ENCODE results near the gene SLC25A51.
"Not testable (repeated sequence)": the region's sequence is repeated elsewhere in the genome, so short reads cannot be mapped to it uniquely, and the experiment has no call there.

Gene SLC25A51

GRCh38 chr9:37909326-37909725 lies 5.4 kb upstream of the SLC25A51 start:
- no peak for DNase-seq (ENCODE audit: low spot score in 2 of 2)
- Mint-ChIP-seq H3K4me1 (peaks cover 9% of the 10 kb centered on the region), H3K36me3 (no peaks in the 10 kb centered on the region), H3K9me3 (no peaks in the 10 kb centered on the region), H3K27ac (no peak overlapping the region), H3K27me3 (no peaks in the 10 kb centered on the region), H3K4me3 (no peak overlapping the region)
- no peak for ATAC-seq (ENCODE audit: low read depth)

DNA sequence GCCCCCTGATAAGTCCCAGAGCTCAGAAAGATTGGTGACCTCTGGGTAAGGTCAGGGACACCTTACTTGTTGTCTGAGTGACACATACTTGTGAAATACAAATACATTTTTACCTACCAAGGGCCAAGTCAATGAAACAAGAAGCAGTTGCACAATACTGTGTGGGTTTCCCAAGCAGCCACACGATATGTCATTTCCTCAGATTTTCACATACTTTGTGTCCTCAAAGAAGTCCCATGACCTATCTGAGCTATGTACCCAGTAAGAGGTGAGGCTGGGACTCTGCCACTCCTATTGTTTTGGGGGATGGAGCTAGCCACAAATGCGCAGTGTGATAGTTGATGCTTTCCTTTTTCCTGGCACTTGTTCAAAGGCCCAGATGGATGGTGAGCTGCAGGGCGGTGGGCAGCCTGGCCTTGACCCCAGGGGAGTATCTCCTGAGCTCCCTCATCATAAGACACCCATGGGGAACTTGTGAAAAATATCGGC lies 4.8 kb upstream of the SLC25A51 start:
- H3K27ac Mint-ChIP-seq: no peak overlapping the region
- no peak overlapping the region for H3K4me3 Mint-ChIP-seq
- DNase-seq (ENCODE audit: low spot score in 2 of 2) (no peak), ATAC-seq (ENCODE audit: low read depth) (no peak)
- H3K9me3 Mint-ChIP-seq: no peaks in the 10 kb centered on the region
- H3K27me3 Mint-ChIP-seq: no peaks in the 10 kb centered on the region
- H3K36me3 Mint-ChIP-seq: no peaks in the 10 kb centered on the region
- H3K4me1 Mint-ChIP-seq: peaks cover 11% of the 10 kb centered on the region

- H3K36me3 Mint-ChIP-seq: no peaks in the 10 kb centered on the region
- no peak overlapping the region for H3K4me3 Mint-ChIP-seq
- H3K9me3 Mint-ChIP-seq: no peaks in the 10 kb centered on the region
- H3K27ac Mint-ChIP-seq: no peak overlapping the region
- peaks cover 8% of the 10 kb centered on the region for H3K4me1 Mint-ChIP-seq
- ATAC-seq (ENCODE audit: low read depth) (no peak), DNase-seq (ENCODE audit: low spot score in 2 of 2) (no peak)
- no peaks in the 10 kb centered on the region for H3K27me3 Mint-ChIP-seq
These were observed 4.4 kb upstream of the SLC25A51 start for GRCh38 chr9:37908283-37908682.

GRCh38 chr9:37906312-37907239 lies 2.6 kb upstream of the SLC25A51 start:
- DNase-seq (ENCODE audit: low spot score in 2 of 2) (no peak), ATAC-seq (ENCODE audit: low read depth) (no peak)
- Mint-ChIP-seq H3K27me3 (no peaks in the 10 kb centered on the region), H3K4me3 (no peak overlapping the region), H3K4me1 (peaks cover 14% of the 10 kb centered on the region), H3K9me3 (no peaks in the 10 kb centered on the region), H3K36me3 (no peaks in the 10 kb centered on the region), H3K27ac (no peak overlapping the region)

DNA sequence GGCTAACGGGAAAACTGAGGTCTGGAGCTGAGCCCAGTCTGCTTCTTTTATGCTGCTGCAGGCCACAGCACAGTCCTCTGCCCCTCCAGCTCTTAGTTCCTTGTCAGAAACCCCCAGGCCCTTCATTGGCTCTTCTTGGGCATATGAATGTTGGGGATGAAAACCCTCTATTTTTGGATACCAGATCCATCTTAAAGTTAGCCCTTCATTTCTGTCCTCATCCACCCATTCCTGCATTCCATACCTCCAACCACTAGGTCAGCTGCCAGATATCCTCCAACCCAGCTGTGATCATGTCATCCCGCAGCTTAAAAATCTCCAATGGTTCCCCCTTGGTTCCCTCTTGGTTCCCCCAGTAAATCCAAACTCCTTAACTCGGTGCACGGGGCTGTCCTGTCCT lies 1.8 kb upstream of the SLC25A51 start:
- no peaks in the 10 kb centered on the region for H3K27me3 Mint-ChIP-seq
- peaks cover 14% of the 10 kb centered on the region for H3K4me1 Mint-ChIP-seq
- H3K27ac Mint-ChIP-seq: no peak overlapping the region
- no peak for DNase-seq (ENCODE audit: low spot score in 2 of 2)
- no peaks in the 10 kb centered on the region for H3K9me3 Mint-ChIP-seq
- no peaks in the 10 kb centered on the region for H3K36me3 Mint-ChIP-seq
- ATAC-seq (ENCODE audit: low read depth): no peak
- peak overlapping the region; percentile 21 for H3K4me3 Mint-ChIP-seq

DNA sequence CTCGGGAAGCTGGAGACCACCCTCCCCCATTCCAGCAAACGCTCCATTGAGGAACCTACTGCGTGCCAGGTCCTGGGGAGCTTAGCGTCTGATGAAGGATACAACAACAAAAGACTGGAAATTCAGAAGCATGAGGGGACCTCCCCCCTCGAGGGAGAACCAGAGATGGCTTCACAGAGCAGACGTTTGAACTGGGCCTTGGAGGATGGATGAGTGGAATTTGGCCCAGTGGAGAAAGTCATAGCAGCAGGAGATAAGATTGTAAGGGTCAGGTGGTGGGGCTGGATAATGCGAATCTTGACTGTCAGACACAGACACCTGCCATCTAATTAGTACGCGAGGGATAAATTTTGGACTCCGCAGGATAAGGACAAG lies 1.2 kb upstream of the SLC25A51 start:
- no peaks in the 10 kb centered on the region for H3K9me3 Mint-ChIP-seq
- H3K27ac Mint-ChIP-seq: no peak overlapping the region
- H3K27me3 Mint-ChIP-seq: no peaks in the 10 kb centered on the region
- no peak for ATAC-seq (ENCODE audit: low read depth)
- peaks cover 14% of the 10 kb centered on the region for H3K4me1 Mint-ChIP-seq
- DNase-seq (ENCODE audit: low spot score in 2 of 2): no peak
- no peaks in the 10 kb centered on the region for H3K36me3 Mint-ChIP-seq
- no peak overlapping the region for H3K4me3 Mint-ChIP-seq

DNA sequence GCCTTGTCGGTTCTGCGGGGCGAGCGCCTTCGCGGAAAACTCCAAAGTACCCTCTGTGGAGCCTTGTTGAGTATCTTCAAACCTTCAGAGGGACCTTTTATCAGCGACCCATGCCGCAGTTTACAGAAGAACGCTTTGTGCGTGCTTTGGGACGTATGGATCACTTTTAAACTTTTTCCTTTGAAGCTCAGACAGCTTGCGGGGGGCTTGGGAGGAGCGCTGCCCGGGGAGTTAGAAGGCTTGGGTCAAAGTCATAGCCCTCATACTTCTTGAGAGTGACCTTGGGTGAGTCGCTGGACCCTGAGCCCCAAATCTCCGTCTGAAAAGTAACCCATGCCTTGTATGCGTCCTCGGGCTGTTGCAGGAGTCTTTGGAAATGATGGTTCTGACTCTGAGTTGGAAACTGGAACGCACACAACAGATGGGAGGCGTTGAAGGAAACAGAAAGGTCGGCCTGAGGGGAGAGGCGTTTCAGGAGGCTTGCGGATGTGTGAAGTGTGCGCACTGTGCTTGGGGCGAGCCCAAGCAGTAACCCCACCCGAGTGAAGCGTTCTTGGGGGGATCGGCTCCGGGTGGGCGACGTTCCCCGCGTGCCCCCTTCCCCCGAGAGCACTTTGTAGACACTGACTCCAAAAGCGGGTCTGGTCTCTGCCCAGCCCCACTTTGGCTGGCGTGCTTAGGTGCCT lies 661 bp upstream of the SLC25A51 start:
- no peak for ATAC-seq (ENCODE audit: low read depth)
- DNase-seq (ENCODE audit: low spot score in 2 of 2): no peak
- H3K27ac Mint-ChIP-seq: peak overlapping the region; percentile 96
- H3K4me3 Mint-ChIP-seq: peak overlapping the region; percentile 98
- H3K36me3 Mint-ChIP-seq: no peaks in the 10 kb centered on the region
- peaks cover 14% of the 10 kb centered on the region for H3K4me1 Mint-ChIP-seq
- no peaks in the 10 kb centered on the region for H3K9me3 Mint-ChIP-seq
- H3K27me3 Mint-ChIP-seq: no peaks in the 10 kb centered on the region

DNA sequence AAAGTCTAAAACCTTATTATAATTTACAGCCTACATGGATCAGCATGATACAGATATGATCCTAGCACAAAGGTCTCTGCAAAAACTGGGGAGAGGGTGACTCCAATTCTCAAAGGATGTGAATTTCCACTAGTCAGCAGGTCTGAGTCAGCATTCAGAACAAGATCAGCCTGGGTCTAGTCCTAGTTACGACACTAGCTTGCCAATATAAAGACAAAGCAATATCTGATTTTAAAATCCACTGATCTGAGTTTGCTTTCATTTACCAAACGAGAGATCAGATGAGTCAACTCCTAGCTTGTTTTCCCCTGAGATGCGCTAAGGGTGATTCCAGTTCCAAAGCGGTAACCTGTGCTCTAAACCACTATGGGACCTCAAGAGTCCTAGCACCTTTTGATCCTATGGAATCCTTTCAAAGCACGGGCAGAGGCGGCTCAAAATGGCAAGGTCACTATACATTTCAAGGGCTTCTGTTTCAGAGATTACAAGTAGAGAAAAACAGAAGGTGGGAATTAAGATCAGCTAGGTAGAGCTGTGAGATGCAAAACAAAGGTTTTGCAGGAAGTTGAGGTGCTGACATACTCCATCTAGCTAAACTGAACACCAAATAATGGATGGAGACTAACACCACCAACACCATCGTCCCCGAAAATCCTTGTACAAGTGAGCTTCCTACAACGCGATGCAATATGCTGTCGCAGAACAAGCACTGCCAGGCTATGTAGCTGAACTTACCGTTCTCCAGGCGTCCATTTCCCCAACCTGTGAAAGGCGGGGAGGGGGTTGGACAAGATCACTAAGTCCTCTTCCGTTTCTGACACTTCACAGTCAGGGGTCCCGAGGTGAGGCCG lies 906 bp downstream of the SLC25A51 start:
- H3K9me3 Mint-ChIP-seq: no peaks in the 10 kb centered on the region
- peak overlapping the region; percentile 98 for H3K4me3 Mint-ChIP-seq
- H3K4me1 Mint-ChIP-seq: peaks cover 14% of the 10 kb centered on the region
- H3K27me3 Mint-ChIP-seq: no peaks in the 10 kb centered on the region
- ATAC-seq (ENCODE audit: low read depth): no peak
- H3K27ac Mint-ChIP-seq: peak overlapping the region; percentile 96
- H3K36me3 Mint-ChIP-seq: peaks cover 4% of the 10 kb centered on the region
- DNase-seq (ENCODE audit: low spot score in 2 of 2): no peak

- H3K9me3 Mint-ChIP-seq: no peaks in the 10 kb centered on the region
- DNase-seq (ENCODE audit: low spot score in 2 of 2) (no peak), ATAC-seq (ENCODE audit: low read depth) (no peak)
- H3K36me3 Mint-ChIP-seq: peaks cover 8% of the 10 kb centered on the region
- H3K27ac Mint-ChIP-seq: no peak overlapping the region
- no peaks in the 10 kb centered on the region for H3K27me3 Mint-ChIP-seq
- H3K4me3 Mint-ChIP-seq: no peak overlapping the region
- H3K4me1 Mint-ChIP-seq: peaks cover 17% of the 10 kb centered on the region
These were observed 1.8 kb downstream of the SLC25A51 start for GRCh38 chr9:37902131-37902530.

DNA sequence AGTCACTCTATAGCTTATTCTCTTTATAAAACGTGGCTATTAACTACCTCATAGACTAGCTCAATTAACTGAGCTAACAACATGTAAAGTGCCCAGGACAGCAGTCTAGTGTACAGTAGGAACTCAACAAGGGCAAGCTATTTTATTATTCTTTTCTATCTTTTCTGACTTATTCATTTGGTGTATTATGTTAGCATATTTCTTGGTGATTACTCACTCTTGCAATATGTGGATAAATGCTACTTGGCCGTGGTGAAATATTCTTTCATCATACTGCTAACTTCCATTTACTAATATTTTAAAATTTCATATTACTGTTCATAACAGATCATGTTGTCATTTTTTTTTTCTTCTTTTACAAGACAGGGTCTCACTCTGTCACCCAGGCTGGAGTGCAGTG lies 4.9 kb downstream of the SLC25A51 start:
- ATAC-seq (ENCODE audit: low read depth): no peak
- no peak for DNase-seq (ENCODE audit: low spot score in 2 of 2)
- H3K4me3 Mint-ChIP-seq: no peak overlapping the region
- peaks cover 26% of the 10 kb centered on the region for H3K36me3 Mint-ChIP-seq
- H3K9me3 Mint-ChIP-seq: no peaks in the 10 kb centered on the region
- no peaks in the 10 kb centered on the region for H3K27me3 Mint-ChIP-seq
- H3K27ac Mint-ChIP-seq: no peak overlapping the region
- H3K4me1 Mint-ChIP-seq: peaks cover 11% of the 10 kb centered on the region

DNA sequence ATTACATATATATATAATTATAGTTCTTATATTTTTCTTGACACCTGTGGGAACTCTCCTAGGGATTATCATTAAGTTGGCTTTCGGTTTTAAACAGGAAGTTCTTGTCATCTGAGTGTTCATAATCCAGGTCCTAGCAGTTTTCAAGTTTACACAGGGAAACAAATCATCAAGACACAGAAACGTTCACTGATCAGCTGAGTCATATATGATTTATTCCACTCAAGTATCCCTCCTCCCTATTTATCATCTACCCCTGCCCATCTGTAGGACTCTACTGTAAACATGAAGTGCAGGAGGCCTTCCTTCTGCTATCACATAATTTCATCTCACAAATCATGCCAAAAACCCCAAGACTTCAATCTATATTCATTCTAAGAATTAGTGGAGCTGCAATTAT lies 6.3 kb downstream of the SLC25A51 start:
- H3K4me3 Mint-ChIP-seq: no peak overlapping the region

DNA sequence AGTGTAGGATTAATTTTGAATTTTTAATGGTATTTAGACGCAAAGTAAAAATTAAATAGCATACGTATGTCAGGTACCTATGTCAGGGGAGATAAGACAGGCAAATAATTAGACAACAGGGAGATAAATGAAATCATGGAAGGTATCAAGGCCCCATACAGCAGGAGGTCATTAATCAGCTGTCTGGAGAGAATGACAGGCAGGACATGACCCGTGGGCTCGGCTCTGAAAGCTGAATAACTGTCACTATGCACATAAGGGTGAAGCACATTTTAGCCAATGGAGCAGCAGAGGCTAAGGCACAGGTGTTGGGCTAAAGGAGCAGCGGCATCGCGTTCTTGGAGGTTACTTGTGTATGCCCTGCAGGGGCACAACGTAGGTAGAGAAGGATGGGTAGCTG lies 11.9 kb downstream of the SLC25A51 start:
- H3K27ac Mint-ChIP-seq: no peak overlapping the region
- no peaks in the 10 kb centered on the region for H3K4me1 Mint-ChIP-seq
- H3K27me3 Mint-ChIP-seq: no peaks in the 10 kb centered on the region
- no peak overlapping the region for H3K4me3 Mint-ChIP-seq
- ATAC-seq (ENCODE audit: low read depth) (no peak), DNase-seq (ENCODE audit: low spot score in 2 of 2) (no peak)
- no peaks in the 10 kb centered on the region for H3K9me3 Mint-ChIP-seq
- peaks cover 42% of the 10 kb centered on the region for H3K36me3 Mint-ChIP-seq

More for the DNA sequence above, 6.3 kb downstream of the SLC25A51 start:
- no peak overlapping the region for H3K27ac Mint-ChIP-seq
- H3K4me1 Mint-ChIP-seq: peaks cover 3% of the 10 kb centered on the region
- ATAC-seq (ENCODE audit: low read depth) (no peak), DNase-seq (ENCODE audit: low spot score in 2 of 2) (no peak)
- no peaks in the 10 kb centered on the region for H3K9me3 Mint-ChIP-seq
- no peaks in the 10 kb centered on the region for H3K27me3 Mint-ChIP-seq
- H3K36me3 Mint-ChIP-seq: peaks cover 26% of the 10 kb centered on the region

DNA sequence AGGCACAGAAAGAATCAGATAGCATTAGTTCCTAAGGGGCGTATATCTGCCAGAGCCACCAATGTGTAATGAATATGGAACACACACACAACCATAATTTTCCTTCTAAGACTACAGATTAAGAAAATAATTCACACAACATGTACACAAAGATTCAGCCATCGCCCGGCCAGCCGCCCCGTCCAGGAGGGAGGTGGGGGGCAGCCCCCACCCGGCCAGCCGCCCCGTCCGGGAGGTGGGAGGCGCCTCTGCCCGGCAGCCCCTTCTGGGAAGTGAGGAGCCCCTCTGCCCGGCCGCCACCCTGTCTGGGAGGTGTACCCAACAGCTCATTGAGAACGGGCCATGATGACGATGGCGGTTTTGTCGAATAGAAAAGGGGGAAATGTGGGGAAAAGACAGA lies 12.9 kb downstream of the SLC25A51 start:
- H3K27ac Mint-ChIP-seq; DNase-seq (ENCODE audit: low spot score in 2 of 2); H3K4me1 Mint-ChIP-seq; ATAC-seq (ENCODE audit: low read depth); H3K9me3 Mint-ChIP-seq; H3K27me3 Mint-ChIP-seq; H3K4me3 Mint-ChIP-seq: not testable (repeated sequence)
- peaks cover 38% of the 10 kb centered on the region for H3K36me3 Mint-ChIP-seq

GRCh38 chr9:37889536-37889935 lies 14.4 kb downstream of the SLC25A51 start:
- Mint-ChIP-seq H3K9me3 (no peaks in the 10 kb centered on the region), H3K27me3 (no peaks in the 10 kb centered on the region), H3K36me3 (peaks cover 32% of the 10 kb centered on the region), H3K27ac (no peak overlapping the region), H3K4me3 (no peak overlapping the region), H3K4me1 (no peaks in the 10 kb centered on the region)
- no peak for ATAC-seq (ENCODE audit: low read depth)
- DNase-seq (ENCODE audit: low spot score in 2 of 2): no peak

Data from memory B cell (primary cell).